Karpas-422 (cell line): ENCODE data around the gene FAM184A. TPM values are rescaled to one million over a fixed set of nuclear protein-coding genes. Genes with fewer than 3 reads are reported as not detected.
A peak's percentile ranks its signal among the peaks of the same experiment; 100 is the strongest.

Source experiments
- DNase-seq: peaks from one replicate; pipeline ENCODE4 v3.0.0-alpha.2; 2015
- H2AFZ ChIP-seq: fragments of 200-600 bp; sonication (generic); 2 replicates; pipeline ENCODE4 v1.6.1; 2014; ENCODE audit warnings: antibody characterized with exemption, low read length, mixed read lengths
- H3K27ac ChIP-seq: fragments of 200-600 bp; sonication (generic); 2 replicates; pipeline ENCODE4 v1.5.1; 2014; ENCODE audit warnings: mild to moderate bottlenecking, low read length, moderate library complexity
- H3K27me3 ChIP-seq: fragments of 200-600 bp; sonication (generic); 2 replicates; pipeline ENCODE4 v1.6.1; 2014; ENCODE audit warnings: low read length, mixed read lengths
- H3K36me3 ChIP-seq: fragments of 200-600 bp; sonication (generic); 2 replicates; pipeline ENCODE4 v1.6.1; 2014; ENCODE audit warnings: low read length, mixed read lengths; ENCODE audit not compliant: insufficient read depth
- H3K4me1 ChIP-seq: fragments of 200-600 bp; sonication (generic); 2 replicates; pipeline ENCODE4 v1.6.1; 2014; ENCODE audit warnings: mild to moderate bottlenecking, low read length, mixed read lengths
- H3K4me2 ChIP-seq: fragments of 200-600 bp; sonication (generic); 2 replicates; pipeline ENCODE4 v1.6.1; 2014; ENCODE audit warnings: low read length, low read depth, mild to moderate bottlenecking; ENCODE audit not compliant: poor library complexity, severe bottlenecking
- H3K4me3 ChIP-seq: fragments of 200-600 bp; sonication (generic); 2 replicates; pipeline ENCODE4 v1.5.1; 2014; ENCODE audit warnings: mild to moderate bottlenecking, antibody characterized with exemption, low read length, mixed read lengths
- H3K79me2 ChIP-seq: fragments of 200-600 bp; sonication (generic); 2 replicates; pipeline ENCODE4 v1.6.1; 2014; ENCODE audit warnings: mild to moderate bottlenecking, low read length, mixed read lengths
- H3K9ac ChIP-seq: fragments of 200-600 bp; sonication (generic); 2 replicates; pipeline ENCODE4 v1.6.0; 2014; ENCODE audit warnings: low read length
- H3K9me2 ChIP-seq: fragments of 200-600 bp; sonication (generic), shearing (Covaris generic); replicated peaks from 2 replicates; pipeline ENCODE4 v1.6.0; 2014; ENCODE audit warnings: mild to moderate bottlenecking, low read length, moderate library complexity; ENCODE audit not compliant: insufficient read depth
- H3K9me3 ChIP-seq: fragments of 300-700, 200-600 bp; sonication (generic); 2 replicates; pipeline ENCODE4 v1.6.1; 2014; ENCODE audit warnings: low read length, mixed read lengths
- H4K20me1 ChIP-seq: fragments of 200-600 bp; sonication (generic); 2 replicates; pipeline ENCODE4 v1.6.1; 2014; ENCODE audit warnings: mild to moderate bottlenecking, antibody characterized with exemption, low read length, low read depth; ENCODE audit not compliant: insufficient read depth
- total RNA-seq: library from RNA; depleted of rRNA; stranded (reverse); fragments of >200 nt; shearing (Covaris generic); gene quantifications from 2 replicates; pipeline ENCODE4 v1.2.3, GENCODE V29; 2014; ENCODE audit warnings: low replicate concordance

The FAM184A gene
- total RNA-seq, 1 experiment from 2014 or later: 8.4 TPM

DNA sequence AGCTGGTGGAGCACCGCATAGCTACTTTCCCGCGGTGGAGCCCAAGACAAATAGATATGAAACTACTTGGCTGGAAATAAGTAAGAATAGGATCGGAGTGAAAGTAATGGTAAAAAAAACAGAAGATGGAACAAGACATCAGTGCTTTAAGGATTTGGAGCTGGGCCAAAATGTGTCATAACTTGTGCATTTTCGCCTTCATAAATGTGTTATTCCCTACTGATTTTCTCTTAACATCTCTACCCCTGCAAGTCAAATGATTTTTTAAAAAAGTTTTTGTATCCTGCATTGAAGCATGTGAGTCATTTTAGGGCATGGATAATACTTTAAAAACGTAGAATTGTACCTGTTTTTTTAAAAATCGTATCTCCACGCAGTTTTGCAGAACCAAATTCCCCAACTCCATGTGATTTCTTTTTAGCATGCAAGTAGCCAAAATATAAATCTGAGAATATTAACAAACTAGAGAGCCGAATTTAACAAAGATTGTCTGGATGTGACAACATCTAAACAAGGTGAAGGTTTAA lies 882 bp upstream of the FAM184A start:
- Histone ChIP-seq H3K4me2 (peak overlapping the region; percentile 72), H3K9ac (peak overlapping the region; percentile 54; the same call in 1 of the 2 replicates), H3K4me3 (peak overlapping the region; percentile 58; the same call in 1 of the 2 replicates), H3K36me3 (no peaks in the 10 kb centered on the region), H3K9me3 (no peaks in the 10 kb centered on the region), H3K4me1 (peaks cover 13% of the 10 kb centered on the region), H3K79me2 (no peaks in the 10 kb centered on the region), H3K27ac (no peak overlapping the region), H4K20me1 (no peaks in the 10 kb centered on the region), H3K27me3 (peaks cover 3% of the 10 kb centered on the region; the same call in 1 of the 2 replicates), H2AFZ (peak overlapping the region; percentile 98), H3K9me2 (no peaks in the 10 kb centered on the region)
- DNase-seq: no peak

- no peak overlapping the region for H3K9ac ChIP-seq
- DNase-seq: no peak
- peak overlapping the region; percentile 58; the same call in 1 of the 2 replicates for H3K4me3 ChIP-seq
- no peaks in the 10 kb centered on the region for H4K20me1 ChIP-seq
- H3K4me2 ChIP-seq: peak overlapping the region; percentile 46
- H3K36me3 ChIP-seq: no peaks in the 10 kb centered on the region
- H3K27me3 ChIP-seq: peaks cover 3% of the 10 kb centered on the region; the same call in 1 of the 2 replicates
- H3K4me1 ChIP-seq: peaks cover 13% of the 10 kb centered on the region
- no peaks in the 10 kb centered on the region for H3K9me3 ChIP-seq
- H3K79me2 ChIP-seq: no peaks in the 10 kb centered on the region
- H3K9me2 ChIP-seq: no peaks in the 10 kb centered on the region
- H2AFZ ChIP-seq: no peak overlapping the region
- H3K27ac ChIP-seq: no peak overlapping the region
Measured at GRCh38 chr6:119077643-119078375, 655 bp downstream of the FAM184A start.

- Histone ChIP-seq H3K27ac (no peak overlapping the region), H3K4me2 (no peak overlapping the region), H4K20me1 (no peaks in the 10 kb centered on the region)
Measured at GRCh38 chr6:119077391-119077642, 1.1 kb downstream of the FAM184A start.

DNA sequence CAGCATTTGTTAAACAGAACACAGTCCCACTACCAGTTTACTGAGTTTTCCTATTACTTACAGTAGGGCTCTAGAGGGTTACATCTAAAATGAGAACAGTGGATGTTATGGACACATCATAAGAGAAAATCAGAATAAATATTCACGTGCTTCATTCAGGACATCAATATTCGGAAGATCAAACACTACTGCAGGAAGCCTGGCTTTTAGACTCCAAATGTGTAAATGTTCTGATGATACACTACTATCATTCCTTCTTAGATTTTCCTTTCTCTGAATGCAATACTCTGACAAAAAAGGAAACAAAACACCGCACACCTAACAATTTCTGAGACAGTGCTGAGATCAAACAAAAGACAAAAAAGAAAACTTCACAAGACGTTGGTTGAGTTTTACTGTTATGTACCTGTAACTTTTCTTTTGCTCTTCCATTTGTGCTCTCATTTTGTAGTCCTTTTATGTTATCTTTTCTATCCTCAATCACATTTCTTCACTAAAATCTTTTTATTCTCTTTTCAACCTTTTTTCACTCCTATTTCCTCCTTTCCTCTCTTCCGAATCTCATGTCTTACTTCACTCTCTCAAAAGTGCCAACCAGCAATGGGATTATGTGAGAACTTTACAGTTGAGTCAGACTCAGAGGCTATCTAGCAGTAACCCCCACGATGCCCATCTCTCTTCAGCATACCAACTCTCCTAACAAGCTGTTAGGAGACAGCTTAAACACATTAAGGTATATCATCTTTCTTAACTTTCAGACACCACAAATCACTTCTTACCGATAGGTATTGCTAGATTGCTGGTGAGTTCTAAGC lies 1.7 kb downstream of the FAM184A start:
- Histone ChIP-seq H4K20me1 (no peaks in the 10 kb centered on the region), H3K79me2 (no peaks in the 10 kb centered on the region), H3K9me2 (no peaks in the 10 kb centered on the region)

More at GRCh38 chr6:119077391-119077642, 1.1 kb downstream of the FAM184A start:
- DNase-seq: no peak
- no peaks in the 10 kb centered on the region for H3K79me2 ChIP-seq
- peaks cover 13% of the 10 kb centered on the region for H3K4me1 ChIP-seq
- H3K9me2 ChIP-seq: no peaks in the 10 kb centered on the region
- H3K9ac ChIP-seq: no peak overlapping the region
- no peaks in the 10 kb centered on the region for H3K36me3 ChIP-seq
- H3K9me3 ChIP-seq: no peaks in the 10 kb centered on the region
- H3K4me3 ChIP-seq: no peak overlapping the region
- no peak overlapping the region for H2AFZ ChIP-seq
- H3K27me3 ChIP-seq: peaks cover 3% of the 10 kb centered on the region; the same call in 1 of the 2 replicates

DNA sequence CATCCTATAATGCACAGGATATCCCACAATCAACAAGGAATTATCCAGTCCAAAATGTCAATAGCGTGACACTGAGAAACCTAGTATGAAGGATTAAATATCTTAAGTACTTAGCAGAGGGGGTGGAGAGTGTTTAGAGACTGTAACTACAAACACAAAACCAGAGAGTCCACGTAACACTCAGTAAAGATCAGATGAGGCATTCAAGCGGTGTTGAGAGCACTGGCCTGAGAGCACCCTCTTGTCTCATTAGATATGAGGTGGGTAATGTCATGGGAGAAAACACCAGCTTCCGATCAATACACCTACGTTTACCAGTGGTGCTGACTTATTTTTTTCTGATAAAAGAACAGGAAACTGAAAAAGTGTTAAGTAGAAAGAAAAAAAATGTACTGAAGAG lies 2.3 kb downstream of the FAM184A start:
- no peak for DNase-seq
- Histone ChIP-seq H3K4me2 (no peak overlapping the region), H3K9ac (no peak overlapping the region), H3K27me3 (peaks cover 3% of the 10 kb centered on the region; the same call in 1 of the 2 replicates), H2AFZ (no peak overlapping the region), H4K20me1 (no peaks in the 10 kb centered on the region), H3K27ac (no peak overlapping the region), H3K4me3 (no peak overlapping the region), H3K79me2 (no peaks in the 10 kb centered on the region), H3K9me2 (no peaks in the 10 kb centered on the region), H3K9me3 (no peaks in the 10 kb centered on the region), H3K36me3 (no peaks in the 10 kb centered on the region), H3K4me1 (peaks cover 13% of the 10 kb centered on the region)

More for the DNA sequence above, 1.7 kb downstream of the FAM184A start:
- no peaks in the 10 kb centered on the region for H3K9me3 ChIP-seq
- no peak overlapping the region for H2AFZ ChIP-seq
- H3K36me3 ChIP-seq: no peaks in the 10 kb centered on the region
- H3K27ac ChIP-seq: no peak overlapping the region
- no peak overlapping the region for H3K4me3 ChIP-seq
- no peak overlapping the region for H3K9ac ChIP-seq
- H3K4me1 ChIP-seq: peaks cover 13% of the 10 kb centered on the region
- peaks cover 3% of the 10 kb centered on the region; the same call in 1 of the 2 replicates for H3K27me3 ChIP-seq
- no peak overlapping the region for H3K4me2 ChIP-seq
- DNase-seq: no peak

GRCh38 chr6:119075200-119075981 lies 3.1 kb downstream of the FAM184A start:
- H3K4me1 ChIP-seq: peaks cover 13% of the 10 kb centered on the region
- H3K9me3 ChIP-seq: no peaks in the 10 kb centered on the region
- H3K36me3 ChIP-seq: no peaks in the 10 kb centered on the region
- H2AFZ ChIP-seq: no peak overlapping the region
- peaks cover 3% of the 10 kb centered on the region; the same call in 1 of the 2 replicates for H3K27me3 ChIP-seq
- no peaks in the 10 kb centered on the region for H3K79me2 ChIP-seq
- H3K27ac ChIP-seq: no peak overlapping the region
- no peak overlapping the region for H3K4me3 ChIP-seq
- H3K4me2 ChIP-seq: no peak overlapping the region
- no peak overlapping the region for H3K9ac ChIP-seq
- DNase-seq: no peak
- H3K9me2 ChIP-seq: no peaks in the 10 kb centered on the region
- H4K20me1 ChIP-seq: no peaks in the 10 kb centered on the region

- no peaks in the 10 kb centered on the region for H3K9me3 ChIP-seq
- H3K36me3 ChIP-seq: no peaks in the 10 kb centered on the region
- no peak overlapping the region for H3K4me3 ChIP-seq
- H4K20me1 ChIP-seq: no peaks in the 10 kb centered on the region
- H3K27ac ChIP-seq: no peak overlapping the region
- DNase-seq: no peak
- peaks cover 8% of the 10 kb centered on the region for H3K4me1 ChIP-seq
- no peaks in the 10 kb centered on the region for H3K9me2 ChIP-seq
- no peaks in the 10 kb centered on the region for H3K79me2 ChIP-seq
- no peak overlapping the region for H3K9ac ChIP-seq
- no peak overlapping the region for H3K4me2 ChIP-seq
- no peaks in the 10 kb centered on the region for H3K27me3 ChIP-seq
- H2AFZ ChIP-seq: no peak overlapping the region
Measured at GRCh38 chr6:119073307-119074051, 5.0 kb downstream of the FAM184A start.
